PC-9 (cell line): Measurements from ENCODE around the gene CFL1.

Experiments
- CTCF ChIP-seq: fragments of 200-600 bp; sonication (generic); conservative IDR thresholded peaks from 2 replicates; pipeline ENCODE4 v1.6.1; 2017; ENCODE audit warnings: mixed run types, antibody characterized with exemption, mild to moderate bottlenecking, moderate library complexity
- EZH2 ChIP-seq: fragments of 200-600 bp; sonication (generic); IDR thresholded peaks from 2 replicates; pipeline ENCODE4 v1.8.0; 2017; ENCODE audit warnings: antibody characterized with exemption, low read depth

- no peak for TF ChIP-seq CTCF
- TF ChIP-seq EZH2: no peak
These were observed 24.5 kb downstream of the CFL1 start, which contains the start of gene SNX32 for GRCh38 chr11:65833297-65834030.
